LHCN-M2 (cell line): ENCODE measurements around the gene SEMA5B. TPM values are rescaled to one million over a fixed set of nuclear protein-coding genes. Genes with fewer than 3 reads are reported as not detected.

Experiments used
- DNase-seq: peaks from one replicate; pipeline ENCODE4 v3.0.0-alpha.2; 2012; ENCODE audit warnings: low read depth
- total RNA-seq: library from RNA; depleted of rRNA; stranded (reverse); fragments of >200 nt; gene quantifications from 2 replicates; pipeline ENCODE4 v1.2.3, GENCODE V29; 2014

SEMA5B gene
- total RNA-seq, 1 experiment from 2014 or later, result 0.06 TPM

DNA sequence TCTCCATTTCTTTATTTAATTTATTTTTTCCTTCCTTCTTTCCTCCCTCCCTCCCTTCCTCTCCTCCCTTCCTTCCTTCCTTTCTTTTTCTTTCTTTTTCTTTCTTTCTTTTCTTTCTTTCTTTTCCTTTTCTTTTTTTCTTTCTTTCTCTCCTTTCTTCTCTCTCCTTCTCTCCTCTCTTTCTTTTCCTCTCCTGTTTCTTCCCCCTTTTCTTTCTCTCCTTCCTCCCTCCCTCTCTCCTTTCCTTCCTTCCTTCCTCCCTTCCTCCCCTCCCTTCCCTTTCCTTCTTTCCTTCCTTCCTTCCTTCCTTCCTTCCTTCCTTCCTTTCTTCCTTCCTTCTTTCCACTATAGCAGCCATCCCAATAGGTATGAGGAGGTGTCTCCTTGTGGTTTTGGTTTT is 32.5 kb upstream of the SEMA5B start:
- DNase-seq, result no peak

DNA sequence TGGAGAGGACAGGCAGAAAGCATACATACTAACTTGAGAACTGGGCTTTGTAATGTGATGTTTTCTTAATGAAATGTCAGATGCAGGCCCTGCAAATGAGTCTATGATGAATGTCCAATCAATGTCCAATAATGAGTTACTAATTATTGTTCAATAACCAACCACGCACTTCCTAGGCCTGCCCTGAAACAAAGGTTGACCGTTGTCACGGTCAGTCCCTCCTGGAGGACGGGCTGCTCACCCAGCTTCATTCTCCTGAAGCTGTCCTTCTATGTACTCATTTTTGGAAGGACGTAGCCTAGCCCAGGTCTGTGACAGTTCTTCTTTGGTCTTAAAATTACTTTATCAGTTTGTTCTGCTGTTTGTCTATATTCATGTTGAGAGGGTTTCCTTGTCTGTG is 30.9 kb upstream of the SEMA5B start:
- DNase-seq, result no peak

DNA sequence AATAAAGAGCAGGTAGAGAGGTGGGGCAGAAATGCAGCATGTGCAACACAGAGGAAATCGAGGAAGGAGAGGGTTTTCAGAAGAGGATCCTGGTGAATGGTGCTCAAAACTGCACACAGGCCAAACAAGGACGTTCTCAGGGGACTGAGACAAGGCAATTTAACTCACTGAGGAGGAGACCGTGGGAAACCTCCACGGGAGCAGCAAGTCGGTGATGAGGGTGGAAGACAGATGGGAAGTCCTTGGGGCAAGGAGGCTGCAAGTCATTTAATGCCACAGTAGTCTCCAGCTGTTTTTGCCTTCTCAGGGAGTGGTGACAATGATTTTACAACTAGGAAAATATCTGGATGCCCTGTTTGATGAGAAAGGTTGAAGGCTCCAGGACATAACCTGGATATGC is 27.8 kb upstream of the SEMA5B start:
- DNase-seq, result no peak

DNA sequence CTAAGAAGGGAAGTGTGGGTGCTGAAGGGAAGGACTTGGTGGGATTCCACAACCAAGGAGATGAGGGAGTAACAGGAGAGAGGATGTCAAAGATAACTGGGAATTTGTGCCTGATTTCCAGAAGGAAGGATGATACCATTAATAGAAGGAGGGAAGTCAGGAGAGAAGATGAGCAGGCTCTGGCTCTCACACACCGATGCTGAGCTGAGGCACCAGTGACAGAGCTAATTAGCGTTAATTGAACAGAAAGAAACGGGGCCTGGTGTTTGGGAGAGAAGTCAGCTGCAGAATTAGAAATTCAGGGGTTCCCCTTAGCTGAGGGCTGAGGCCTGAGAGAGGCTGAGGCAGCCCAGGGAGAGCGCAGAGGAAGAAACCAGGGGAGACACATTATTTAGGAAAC is 27.4 kb upstream of the SEMA5B start:
- no peak for DNase-seq

DNA sequence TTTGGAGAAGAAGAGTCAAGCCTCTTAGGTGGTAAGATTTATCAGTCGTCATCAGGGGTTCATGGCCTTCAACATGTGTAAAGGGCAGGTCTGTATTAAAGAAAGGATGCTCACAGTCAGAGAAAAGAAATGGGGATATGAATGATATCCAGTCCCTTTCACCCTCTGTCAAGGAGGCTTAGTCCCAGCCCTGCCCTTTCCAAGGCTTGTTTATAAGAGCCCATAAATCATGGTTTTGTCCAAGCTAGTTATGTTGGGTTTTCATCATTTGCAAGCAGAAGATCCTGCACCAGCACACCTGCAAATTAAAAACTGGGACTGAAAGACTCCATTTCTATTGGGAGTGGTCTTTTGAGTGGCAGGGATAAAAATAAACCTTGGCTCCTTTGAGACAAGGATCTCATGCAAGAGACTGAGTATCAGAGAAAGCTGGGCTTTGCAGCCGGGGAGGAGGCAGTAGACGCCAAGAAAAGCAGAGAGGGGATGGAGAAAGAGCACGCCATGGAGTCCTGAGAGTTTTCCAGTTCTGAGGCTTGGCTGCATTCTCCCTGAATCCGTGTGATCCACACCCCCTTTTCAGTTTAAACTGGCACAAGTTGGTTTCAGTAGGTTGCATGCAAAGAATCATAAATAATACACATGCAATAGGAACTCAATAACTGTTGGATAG is 26.7 kb upstream of the SEMA5B start:
- DNase-seq, result no peak

DNA sequence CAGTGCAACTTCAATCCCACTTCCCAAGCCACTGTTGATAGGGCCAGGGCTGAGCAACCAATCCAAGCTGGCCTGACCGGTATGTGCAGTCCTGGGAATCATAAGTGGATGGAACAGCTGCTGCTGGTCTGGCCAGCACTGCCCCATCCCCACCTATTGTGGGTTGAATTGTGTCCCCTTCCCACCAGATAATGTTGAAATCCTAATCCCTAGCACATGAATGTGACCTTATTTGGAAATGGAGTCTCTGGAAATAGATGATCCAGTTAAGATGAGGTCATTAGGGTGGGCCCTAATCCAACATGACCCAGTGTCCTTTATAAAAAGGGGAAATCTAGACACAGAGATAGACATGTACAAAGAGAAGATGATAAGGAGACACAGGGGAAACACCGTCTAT is 25.5 kb upstream of the SEMA5B start:
- DNase-seq, result peak; percentile 85

DNA sequence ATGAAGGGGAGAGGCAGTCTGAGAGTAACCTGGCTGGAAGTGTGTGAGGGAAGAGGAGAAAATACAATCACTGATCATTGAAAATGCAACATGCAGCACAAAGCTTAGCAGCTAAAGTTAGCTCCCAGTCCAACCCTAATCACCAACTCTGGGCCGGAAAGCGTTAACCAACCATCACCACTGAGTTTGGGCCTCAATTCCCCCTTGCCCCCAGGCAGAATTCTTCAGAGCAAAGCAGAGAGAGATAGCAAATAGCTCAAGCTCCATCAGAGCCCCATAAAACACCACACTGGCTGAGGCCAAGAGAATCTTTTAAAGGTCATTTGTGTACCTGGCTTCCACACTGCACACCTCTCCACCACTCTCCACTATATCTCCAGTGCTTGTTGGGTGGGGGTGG is 23.1 kb upstream of the SEMA5B start:
- DNase-seq, result no peak

DNA sequence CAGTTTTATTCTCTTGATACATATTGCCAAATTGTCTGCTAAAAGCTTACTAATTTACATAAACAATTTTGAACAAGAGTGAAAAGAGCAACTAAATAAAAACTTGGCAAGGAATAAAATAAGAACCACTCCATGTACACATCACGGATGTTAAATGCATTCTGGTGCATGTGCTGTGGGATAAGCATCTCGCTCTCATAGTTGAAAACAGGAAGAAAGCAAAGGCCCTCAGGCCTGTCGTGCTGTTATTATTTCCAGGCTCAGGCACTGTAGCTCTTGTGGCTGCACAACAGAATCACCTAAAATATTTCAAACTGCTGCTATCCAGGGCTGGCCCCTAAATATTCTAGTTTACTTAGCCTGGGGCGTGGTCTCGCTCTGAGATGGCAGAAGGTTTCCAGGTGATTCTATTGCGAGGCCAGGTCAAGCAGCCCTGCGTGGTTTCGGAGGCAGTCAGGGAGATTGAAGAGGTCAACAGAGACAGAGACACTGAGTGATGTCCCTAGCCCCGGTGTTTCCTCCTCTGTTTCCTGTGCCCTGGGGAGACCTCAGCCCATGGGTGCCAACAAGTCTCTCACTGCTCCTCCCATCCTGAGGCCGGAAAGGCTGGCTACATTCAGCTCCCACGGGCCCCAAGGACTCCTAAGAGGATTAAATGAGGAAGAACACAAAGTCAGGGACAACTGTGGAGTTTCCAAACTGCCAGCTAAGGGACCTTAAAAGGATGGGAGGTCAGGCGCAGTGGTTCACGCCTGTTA is 21.1 kb upstream of the SEMA5B start:
- no peak for DNase-seq

DNA sequence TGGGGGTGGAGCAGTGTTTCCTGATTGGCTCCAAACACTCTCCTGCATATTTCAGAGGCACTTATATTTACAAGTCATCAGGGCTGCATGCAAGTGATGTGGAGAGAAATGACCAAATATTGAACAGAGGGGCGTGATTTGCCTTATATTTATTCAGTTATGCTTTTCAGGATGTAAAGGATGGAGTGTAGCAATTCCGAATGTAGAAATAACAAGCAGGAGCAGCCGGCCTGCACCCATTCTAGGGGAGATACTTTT is 19.4 kb upstream of the SEMA5B start:
- no peak for DNase-seq

DNA sequence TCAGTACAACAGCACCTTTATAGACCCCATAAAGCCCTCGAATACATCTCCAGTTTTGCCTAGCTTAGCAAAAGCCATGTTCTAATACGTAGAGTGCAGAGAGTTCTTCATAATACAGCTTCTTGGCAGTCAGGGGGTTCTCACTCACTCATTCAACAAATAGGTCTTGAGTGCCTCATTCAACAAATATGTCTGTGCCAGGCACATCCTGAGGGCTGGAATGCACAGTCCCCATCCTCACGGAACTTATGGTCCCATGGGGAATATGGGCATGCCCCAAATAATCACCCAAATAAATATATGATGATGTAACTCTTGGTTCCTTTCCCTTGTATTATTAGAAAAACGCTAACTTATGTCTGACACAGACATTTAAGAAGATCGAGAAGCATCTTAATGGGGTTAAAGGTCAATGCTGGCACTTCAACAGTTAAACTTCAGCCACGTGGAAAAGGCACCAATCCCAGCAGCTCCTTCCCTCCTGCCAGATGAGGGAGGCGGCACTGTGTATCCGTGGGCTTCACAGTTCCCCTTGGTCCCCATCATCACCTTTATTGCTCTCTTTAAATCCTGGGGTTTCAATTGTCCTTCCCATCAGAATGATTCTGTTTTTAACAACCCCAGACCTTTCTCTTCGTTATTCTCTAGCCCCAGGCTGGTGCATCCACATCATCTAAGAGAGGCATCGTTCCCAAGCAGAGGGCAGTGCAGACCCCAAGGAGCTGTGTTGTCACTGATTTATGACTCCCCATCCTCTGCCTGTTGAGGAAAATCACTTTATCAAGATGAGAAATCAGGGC is 18.9 kb upstream of the SEMA5B start:
- peak; percentile 57 for DNase-seq

DNA sequence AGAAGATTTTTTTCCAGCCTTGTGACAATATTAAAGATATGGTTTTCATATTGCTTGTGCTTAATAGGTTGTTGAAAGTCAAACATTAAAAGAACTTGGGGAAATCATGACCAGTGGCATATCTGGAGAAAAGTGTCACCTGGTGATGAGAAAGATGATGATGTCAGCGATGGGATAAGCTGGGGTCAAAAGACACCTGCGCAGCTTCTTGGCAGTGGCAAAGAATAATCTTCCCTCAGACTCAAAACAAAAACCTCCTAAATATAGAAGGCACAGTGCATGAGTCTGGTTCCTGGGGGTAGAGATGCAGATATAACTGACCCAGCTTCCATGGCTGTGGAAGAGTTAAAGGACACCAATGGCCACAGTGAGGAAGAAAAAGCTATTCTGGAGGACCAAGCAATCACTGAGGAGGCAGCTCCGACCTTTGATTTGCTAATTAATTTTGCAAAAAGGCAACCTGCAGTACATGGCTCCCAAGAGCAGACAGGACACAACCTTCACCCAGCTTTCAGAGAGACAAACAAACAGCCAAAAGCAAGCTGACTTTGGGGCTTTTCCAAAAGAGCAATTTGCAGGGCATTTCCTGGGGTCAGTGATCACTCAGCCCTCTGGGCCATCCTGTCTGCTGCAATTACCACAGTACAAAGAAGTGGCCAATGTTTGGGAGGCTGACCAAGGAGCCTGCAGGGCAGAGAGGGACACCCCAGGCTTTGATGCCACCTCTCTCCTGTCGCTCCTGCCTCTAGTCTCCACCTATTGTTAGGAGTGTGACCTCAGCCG is 17.6 kb upstream of the SEMA5B start:
- no peak for DNase-seq

DNA sequence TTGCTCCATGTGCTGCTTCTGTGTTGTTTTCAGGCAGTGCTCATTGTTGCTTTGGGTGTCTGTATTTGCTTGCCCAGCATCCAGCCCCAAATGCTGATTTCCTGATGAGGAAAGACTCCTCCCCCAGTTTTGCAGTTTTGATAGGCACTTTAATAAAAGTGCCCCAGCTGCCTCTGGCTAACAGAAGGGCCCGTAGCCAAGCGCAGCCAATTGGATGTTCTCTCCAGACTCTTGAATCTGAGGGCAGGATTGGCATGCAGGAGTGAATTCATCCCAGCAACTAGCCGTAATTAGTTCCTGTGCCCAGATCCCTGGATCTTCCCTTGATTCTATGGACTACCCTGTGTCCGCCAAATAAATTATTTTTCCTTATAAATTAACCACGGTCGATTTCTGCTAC is 14.8 kb upstream of the SEMA5B start:
- no peak for DNase-seq

DNA sequence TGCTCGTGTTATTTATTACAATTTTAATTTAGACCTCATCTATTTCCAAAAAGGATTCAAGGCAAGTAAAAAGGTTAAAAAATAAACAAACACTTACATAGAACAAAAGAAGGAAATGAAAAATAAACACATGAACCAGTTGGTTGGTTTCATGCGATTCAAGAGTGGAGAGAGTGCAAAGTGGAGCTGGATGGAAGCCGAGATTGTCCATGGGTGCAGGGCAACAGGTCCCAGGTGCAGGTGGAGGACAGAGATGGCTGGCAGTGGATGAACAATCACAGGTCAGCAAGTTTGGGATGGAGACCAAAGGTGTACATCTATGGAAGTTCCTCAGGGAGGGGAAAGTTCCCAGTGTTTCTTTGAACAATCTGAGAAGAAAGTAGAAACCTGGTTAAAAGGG is 11.6 kb upstream of the SEMA5B start:
- no peak for DNase-seq

DNA sequence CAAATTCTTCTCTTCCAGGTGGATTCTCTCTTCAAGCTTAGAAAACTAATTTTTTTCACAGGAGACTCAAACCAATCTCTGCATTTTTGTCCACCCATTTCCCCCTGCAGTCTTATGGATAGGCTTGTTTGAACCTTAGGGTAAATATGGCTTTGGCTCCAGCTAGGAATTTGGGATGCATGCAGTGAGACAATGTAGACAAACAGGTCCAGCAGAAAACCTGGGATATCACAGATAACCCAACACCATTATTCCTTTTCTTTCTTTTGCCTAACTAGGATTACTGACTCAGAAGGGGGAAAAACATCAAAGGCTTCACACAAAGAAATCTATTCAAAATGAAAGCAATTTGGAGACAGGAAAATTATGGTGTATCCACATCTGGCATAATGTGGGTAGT is 11.2 kb upstream of the SEMA5B start:
- no peak for DNase-seq

DNA sequence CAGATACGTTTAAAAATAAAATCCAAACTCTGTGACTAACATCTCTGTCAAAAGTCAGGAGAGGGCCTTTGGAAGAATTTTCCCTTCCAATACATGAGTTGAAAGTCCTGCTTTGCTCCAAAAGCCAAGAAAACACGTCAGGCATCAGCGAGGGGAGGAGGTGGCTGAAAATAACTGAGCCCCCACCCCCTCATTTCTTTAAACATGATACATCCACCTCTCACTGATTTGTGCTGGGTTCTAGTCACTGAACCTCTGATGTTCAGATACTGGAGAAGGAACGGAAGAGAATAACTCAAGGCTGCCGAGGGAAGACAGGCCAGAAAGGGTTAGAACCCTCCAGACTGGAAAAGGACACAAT is 9.4 kb upstream of the SEMA5B start:
- no peak for DNase-seq

DNA sequence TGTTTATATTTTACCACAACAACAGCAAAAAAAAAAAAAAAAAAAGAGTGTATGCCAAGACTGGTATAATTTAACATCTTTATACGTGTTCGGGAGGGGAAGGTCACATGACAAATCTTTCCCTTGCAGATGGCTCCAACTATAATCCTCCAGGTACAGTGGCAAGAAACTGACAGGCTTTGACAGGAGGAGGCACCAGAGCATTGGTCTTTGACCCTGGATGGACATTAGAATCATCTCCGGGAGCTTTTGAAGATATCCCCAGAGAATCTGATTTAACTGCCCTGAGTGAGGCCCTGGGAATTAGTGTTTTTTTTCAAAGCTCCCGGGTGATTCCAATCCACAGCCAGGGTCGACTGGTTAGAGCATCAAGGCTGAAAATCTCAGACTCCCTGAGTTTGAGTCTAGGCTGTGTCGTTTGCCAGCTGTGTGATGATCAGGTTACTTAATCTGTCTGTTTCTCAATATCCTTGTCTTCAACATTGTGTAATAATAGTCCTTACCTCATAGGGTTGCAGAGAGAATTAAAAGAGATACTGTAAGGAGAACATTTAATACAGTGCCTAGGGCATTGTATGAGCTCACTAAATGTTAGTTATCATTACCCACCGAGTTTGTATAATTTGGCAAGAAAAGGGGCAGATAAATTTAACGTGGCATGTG is 8.9 kb upstream of the SEMA5B start:
- DNase-seq, result peak; percentile 61

DNA sequence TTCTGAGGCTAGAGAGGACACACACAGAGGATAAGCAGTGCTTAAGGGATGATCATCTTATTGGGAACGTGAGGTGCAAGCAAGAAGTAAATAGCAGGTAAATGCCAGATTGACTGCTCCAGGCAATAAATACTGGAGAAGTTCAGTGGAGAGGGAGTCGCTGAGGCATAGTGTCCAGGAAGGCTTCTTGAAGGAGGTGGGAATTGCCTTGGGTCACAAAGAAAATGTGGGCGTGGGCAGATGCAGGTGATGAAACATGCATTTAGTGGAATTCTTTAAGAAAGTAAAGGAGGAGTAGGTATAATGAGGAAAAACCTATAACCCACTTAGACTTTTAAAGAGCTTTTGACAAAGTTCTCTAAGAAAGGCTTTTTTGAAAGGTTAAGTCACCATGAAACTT is 7.4 kb upstream of the SEMA5B start:
- no peak for DNase-seq

DNA sequence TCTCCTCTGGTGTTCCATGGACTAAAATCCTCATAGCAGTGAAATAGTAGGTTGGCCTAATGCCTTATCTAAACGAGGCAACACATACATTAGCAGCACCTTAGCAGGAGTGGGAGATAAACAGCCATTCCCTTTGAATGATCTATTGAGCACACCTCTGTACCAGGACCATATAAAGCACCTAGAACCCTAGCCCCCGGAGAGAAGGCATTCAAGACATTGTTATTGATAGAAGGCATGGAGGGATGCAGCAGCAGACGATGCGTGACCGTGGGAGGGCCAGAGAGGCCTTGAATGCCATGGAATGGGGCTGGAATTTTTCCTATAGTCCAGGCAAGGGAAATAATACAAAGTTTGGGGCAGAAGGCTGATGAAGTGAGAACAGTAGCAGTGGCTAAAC is 6.6 kb upstream of the SEMA5B start:
- no peak for DNase-seq

DNA sequence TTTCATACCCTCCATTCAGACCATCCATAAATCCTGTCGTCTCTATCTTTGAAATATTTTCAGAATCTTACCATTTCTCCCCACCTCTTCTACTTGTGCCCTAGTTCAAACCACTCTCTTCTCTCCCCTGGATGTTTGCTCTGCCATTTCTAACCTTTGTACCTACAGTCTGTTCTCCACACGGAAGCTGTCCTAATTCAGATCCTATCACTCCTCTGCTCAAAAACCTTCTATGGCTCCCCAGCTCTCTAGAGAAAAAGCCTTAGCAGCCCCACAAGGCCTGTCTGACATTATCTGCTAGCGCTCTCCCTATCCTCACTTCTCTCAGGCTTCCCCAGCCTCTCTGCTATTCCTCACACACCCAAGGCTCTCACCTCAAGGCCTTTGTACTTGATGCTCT is 4.5 kb upstream of the SEMA5B start:
- no peak for DNase-seq

DNA sequence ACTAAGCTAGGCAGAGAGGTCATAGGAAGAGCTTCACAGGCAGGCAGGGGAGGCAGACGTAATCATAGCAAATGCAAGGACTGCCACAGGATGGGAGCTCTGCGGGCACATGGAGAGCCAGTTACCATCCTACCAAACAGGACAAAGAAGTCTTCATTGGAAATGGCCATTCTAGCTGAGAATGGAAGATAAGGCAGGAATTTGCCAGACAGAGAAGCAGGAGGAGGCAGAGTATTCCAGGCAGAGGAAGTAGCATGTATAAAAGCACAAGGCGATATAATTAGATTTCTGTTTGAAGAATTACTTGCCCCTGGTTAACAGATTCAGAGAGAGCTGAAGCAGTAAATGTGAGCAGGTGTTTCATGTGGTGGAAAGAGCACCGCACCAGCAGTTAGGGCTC is 3.5 kb upstream of the SEMA5B start:
- DNase-seq, result no peak

DNA sequence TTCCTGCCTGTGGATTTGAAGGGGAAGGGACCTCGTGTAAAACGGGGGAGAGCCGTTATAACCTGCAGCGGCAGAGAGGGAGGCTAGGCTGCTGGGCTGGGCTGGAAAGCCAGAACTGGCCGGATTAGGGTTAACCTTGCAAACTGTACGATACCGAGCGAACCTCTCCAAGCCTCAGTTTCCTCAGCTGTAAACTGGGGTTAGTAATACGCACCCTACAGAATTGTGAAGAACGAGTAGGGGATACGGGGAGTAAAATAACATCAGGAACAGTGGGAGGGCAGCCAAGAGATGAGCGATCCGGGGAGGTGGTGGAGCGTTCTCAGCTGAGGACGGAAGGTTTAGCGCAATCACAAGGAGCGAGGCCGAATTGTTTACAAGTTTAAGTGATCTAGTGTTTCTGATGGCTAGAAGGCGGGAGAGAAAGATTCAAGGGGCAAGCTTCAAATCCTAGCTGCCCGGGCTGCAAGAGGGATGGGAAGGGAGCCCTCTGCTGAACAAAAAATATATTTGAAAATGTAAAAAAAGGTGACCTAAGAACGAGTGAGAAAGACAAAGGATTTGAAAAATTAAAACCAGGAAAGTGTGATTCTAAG is 768 bp upstream of the SEMA5B start:
- DNase-seq, result peak; percentile 68
